Heart right ventricle (tissue), 16 donors: ENCODE measurements around the gene SH2D1A. TPM values are rescaled to one million over a fixed set of nuclear protein-coding genes. Genes with fewer than 3 reads are reported as not detected.
"Not testable (repeated sequence)": the region's sequence is repeated elsewhere in the genome, so short reads cannot be mapped to it uniquely, and the experiment has no call there.

Experiments used
- ATAC-seq, 8 donors: fragments of 200-7000 bp; cut with Tn5 transposase; one replicate each; pipeline ENCODE4 v1.9.1; 2020; ENCODE audit warnings: mild to moderate bottlenecking in 8 of 8, moderate library complexity in 8 of 8, moderate number of reproducible peaks in 1 of 8
- DNase-seq, 2 donors: peaks; one replicate each; pipeline ENCODE4 v3.0.0-alpha.2; 2020
- H3K27ac ChIP-seq, 10 donors: fragments of 200-600 bp; sonication (generic) in 2 of 10; one replicate each; pipeline versions ENCODE4 v1.5.0 to v1.8.0; 2020 to 2022; ENCODE audit warnings: mild to moderate bottlenecking in 3 of 10
- H3K27me3 ChIP-seq, 7 donors: fragments of 200-600 bp; one replicate each; pipeline ENCODE4 v1.8.0; 2021 to 2022; ENCODE audit warnings: mild to moderate bottlenecking in 2 of 7
- H3K36me3 ChIP-seq, 9 donors: fragments of 200-600 bp; sonication (generic) in 1 of 9; one replicate each; pipeline versions ENCODE4 v1.5.0 to v1.8.0; 2020 to 2022; ENCODE audit warnings: mild to moderate bottlenecking in 2 of 9
- H3K4me1 ChIP-seq, 9 donors: fragments of 200-600 bp; sonication (generic) in 1 of 9; one replicate each; pipeline versions ENCODE4 v1.5.0 to v1.8.0; 2020 to 2022; ENCODE audit warnings: mild to moderate bottlenecking in 4 of 9
- H3K4me3 ChIP-seq, 10 donors: fragments of 200-600 bp; sonication (generic) in 2 of 10; one replicate each; pipeline versions ENCODE4 v1.5.0 to v1.8.0; 2020 to 2022; ENCODE audit warnings: mild to moderate bottlenecking in 7 of 10, moderate library complexity in 2 of 10
- H3K9me3 ChIP-seq, 11 donors: fragments of 200-600 bp in 10 of 11; sonication (generic) in 2 of 11; one replicate each; pipeline versions ENCODE4 v1.5.0 to v1.8.0; 2013 to 2022; ENCODE audit warnings: mild to moderate bottlenecking in 2 of 11, control low read depth in 1 of 11, moderate library complexity in 1 of 11
- WGBS, 2 donors: extraction: QIAGEN DNeasy Blood & Tissue Kit; methylation state at CpG; one replicate each; pipeline ENCODE4 v1.1.7; 2013; ENCODE audit warnings: inconsistent platforms in 1 of 2; 5-methylcytosine and 5-hydroxymethylcytosine counted together
- intact Hi-C, 10 donors: fragments of 100-400 bp; cut with DNase I; formaldehyde crosslinking; loops; one replicate each; pipeline versions ENCODE4 v1.11.1 to v1.14.2; 2022
- polyA plus RNA-seq, 2 donors: library from polyadenylated mRNA; stranded (reverse); fragments of 200-250 nt; gene quantifications; one replicate each; pipeline ENCODE4 v1.2.3, GENCODE V29; 2013
- total RNA-seq, 10 donors: library from RNA; stranded (reverse); fragmentation: NEBNext Ultra II Directional in 3 of 10; extraction: Animal tissue kit (Norgen Biotek cat#: 25700) in 3 of 10; gene quantifications; one replicate each; pipeline versions ENCODE4 v1.2.1 to v1.2.4, GENCODE V29; 2021 to 2023
- TF ChIP-seq, protein P1 (sequence below), 9 donors: fragments of 200-600 bp; sonication (generic) in 2 of 9; IDR thresholded peaks; one replicate each; pipeline versions ENCODE4 v1.5.0 to v1.8.0; 2021 to 2022; ENCODE audit warnings: antibody characterized with exemption in 9 of 9, mild to moderate bottlenecking in 5 of 9, moderate library complexity in 1 of 9
- donor health status: Arrhythmogenic right ventricular cardiomyopathy.
- donor health status: ischemic (EF 13 %, LVEDD 7.1; RV severe dilation, severe dysfunction).
- donor health status: healthy with polysubstance abuse.
- donor health status: DM: no; HTN: yes; CAD: no.
- donor health status: DM: no; HTN: no; CAD: no.
- donor health status: ischemic (EF 25% LVEDD 6.9; RV normal size, moderate dysfunction).
- donor health status: ischemic (EF 25% LVEDD 5.7; RV mildly dilated, moderate dysfunction).
- donor health status: healthy.
- donor health status: DM: yes; HTN: yes; CAD: no.
- donor health status: Ischemic cardiomyopathy.
- donor health status: ischemic (EF 35%, LVEDD 5.7; RV mildly dilated, moderate dysfunction).
- donor health status: nonischemic (EF 11% LVEDD 7.7; RV severe dilation, severe dysfunction).
- donor health status: DM: yes; HTN: yes; CAD: no.
- donor health status: PGD.
- donor health status: ischemic (EF 29% LVEDD 5.4; RV normal size, mild dysfunction).
- donor health status: nonischemic (EF 23%, LVEDD 6.1; RV moderate dilation, normal function).

Gene SH2D1A
- total and polyA plus RNA-seq, 12 donors, result 0.03 to 1.6 (median 0.13) TPM; not detected in 5

DNA sequence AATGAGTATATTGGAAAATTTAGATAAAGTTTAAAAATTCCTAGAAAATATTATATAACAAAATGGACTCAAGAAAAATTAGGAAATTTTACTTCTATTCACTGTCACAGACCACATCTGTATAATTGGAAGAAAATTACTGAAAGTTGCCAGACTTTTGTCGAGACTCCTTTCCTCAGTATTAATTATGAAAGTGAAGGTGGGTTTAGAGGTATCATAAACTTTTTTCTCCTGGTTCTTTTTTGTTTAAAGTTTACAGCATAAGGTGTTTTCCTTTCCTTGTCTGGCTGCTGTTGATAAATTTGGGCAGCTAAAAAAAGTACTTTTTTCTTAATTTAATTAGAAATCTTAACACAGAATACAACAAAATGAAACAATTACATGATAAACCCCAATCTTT is 20.6 kb upstream of the SH2D1A start:
- ATAC-seq, result no peak
- no peak overlapping the region for H3K4me3 ChIP-seq
- no peaks in the 10 kb centered on the region for H3K36me3 ChIP-seq
- peaks cover 0 to 3% (median 0%) of the 10 kb centered on the region in 7 donors for H3K27me3 ChIP-seq
- no peak for DNase-seq
- no peaks in the 10 kb centered on the region for H3K9me3 ChIP-seq
- TF ChIP-seq, protein P1, sequence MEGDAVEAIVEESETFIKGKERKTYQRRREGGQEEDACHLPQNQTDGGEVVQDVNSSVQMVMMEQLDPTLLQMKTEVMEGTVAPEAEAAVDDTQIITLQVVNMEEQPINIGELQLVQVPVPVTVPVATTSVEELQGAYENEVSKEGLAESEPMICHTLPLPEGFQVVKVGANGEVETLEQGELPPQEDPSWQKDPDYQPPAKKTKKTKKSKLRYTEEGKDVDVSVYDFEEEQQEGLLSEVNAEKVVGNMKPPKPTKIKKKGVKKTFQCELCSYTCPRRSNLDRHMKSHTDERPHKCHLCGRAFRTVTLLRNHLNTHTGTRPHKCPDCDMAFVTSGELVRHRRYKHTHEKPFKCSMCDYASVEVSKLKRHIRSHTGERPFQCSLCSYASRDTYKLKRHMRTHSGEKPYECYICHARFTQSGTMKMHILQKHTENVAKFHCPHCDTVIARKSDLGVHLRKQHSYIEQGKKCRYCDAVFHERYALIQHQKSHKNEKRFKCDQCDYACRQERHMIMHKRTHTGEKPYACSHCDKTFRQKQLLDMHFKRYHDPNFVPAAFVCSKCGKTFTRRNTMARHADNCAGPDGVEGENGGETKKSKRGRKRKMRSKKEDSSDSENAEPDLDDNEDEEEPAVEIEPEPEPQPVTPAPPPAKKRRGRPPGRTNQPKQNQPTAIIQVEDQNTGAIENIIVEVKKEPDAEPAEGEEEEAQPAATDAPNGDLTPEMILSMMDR (IDR thresholded peaks at IDR 0.05), result no peak
- intact Hi-C loops, result no loop called here
- 69 to 85% methylated on average over 1 of the region's 1 CpG for WGBS, 2 donors
- H3K27ac ChIP-seq, result no peak overlapping the region
- H3K4me1 ChIP-seq, result no peaks in the 10 kb centered on the region

DNA sequence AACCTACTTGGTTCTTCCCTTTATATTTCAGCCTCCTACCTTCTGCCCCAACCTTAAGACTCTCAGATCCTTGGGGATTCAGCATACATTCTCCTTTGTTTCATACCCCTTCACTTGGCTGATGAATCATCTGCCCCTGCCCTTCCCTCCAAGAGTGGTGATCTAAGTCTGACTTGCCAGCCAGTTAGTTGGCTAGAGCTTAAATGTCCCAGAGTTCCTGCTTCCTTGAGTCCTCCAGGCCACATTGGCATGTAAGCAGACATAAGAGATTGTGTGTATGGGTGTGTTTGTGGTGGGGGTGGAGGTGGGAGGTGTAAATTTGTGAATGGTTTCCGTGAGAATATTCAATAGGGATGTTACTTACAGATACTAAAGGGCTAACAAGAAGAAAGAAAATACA is 17.6 kb upstream of the SH2D1A start:
- no peak overlapping the region for H3K4me3 ChIP-seq
- 79 to 95% methylated on average over 1 of the region's 1 CpG for WGBS, 2 donors
- DNase-seq (no peak), ATAC-seq (no peak)
- no peaks in the 10 kb centered on the region for H3K36me3 ChIP-seq
- H3K27me3 ChIP-seq, result peaks cover 0 to under 1% (median 0%) of the 10 kb centered on the region in 7 donors
- intact Hi-C loops, result no loop called here
- H3K9me3 ChIP-seq, result no peaks in the 10 kb centered on the region
- H3K4me1 ChIP-seq, result no peaks in the 10 kb centered on the region
- TF ChIP-seq, protein P1 (IDR thresholded peaks at IDR 0.05), result no peak
- H3K27ac ChIP-seq, result no peak overlapping the region

DNA sequence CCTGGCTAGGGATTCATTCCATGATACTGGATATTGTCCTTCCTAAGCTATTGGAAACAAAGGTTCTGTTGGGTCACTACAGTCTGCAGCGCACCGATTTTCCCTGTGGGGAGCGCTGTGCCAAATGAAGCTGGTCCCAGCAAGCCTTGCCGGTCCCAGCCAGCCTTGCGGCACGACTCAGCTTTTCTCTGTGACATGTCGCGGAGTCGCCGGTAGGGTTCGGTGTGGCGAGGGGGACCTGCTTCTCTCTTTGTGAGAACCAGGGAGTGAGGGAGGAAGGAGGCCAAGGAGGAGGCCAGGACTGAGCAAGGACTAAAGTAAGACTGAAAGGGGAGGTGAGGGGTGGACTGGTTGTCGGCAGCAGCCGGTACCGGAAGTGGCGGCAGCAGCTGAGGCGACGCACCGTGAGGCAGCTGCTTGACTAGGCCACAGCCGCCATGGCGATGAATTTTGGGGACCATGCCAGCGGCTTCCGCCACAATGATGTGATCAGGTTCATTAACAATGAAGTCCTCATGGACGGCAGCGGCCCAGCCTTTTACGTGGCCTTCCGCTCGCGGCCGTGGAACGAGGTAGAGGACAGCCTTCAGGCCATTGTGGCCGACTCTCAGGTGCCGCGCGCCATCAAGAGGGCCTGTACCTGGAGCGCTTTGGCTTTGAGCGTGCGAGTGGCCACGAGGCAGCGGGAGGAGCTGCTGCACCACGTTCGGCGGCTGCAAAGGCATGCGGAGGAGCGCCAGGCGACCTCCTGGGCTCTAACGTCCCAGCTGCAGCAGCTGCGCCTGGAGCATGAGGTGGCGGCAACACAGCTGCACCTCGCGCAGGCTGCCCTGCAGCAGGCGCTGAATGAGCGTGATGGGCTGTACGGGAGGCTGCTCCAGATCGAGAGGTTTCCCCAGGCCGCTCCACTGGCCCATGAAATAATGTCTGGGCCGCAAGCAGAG is 13.6 kb upstream of the SH2D1A start, which contains the start of gene TEX13D:
Gene TEX13D (plus strand): TSS at position 180 of the 944 bp plus-strand sequence. CDS start 258 bp downstream, at position 438.
- no peak for DNase-seq
- no peaks in the 10 kb centered on the region for H3K9me3 ChIP-seq
- no peaks in the 10 kb centered on the region for H3K36me3 ChIP-seq
- 95 to 98% methylated on average over 44 to 57 of the region's 57 CpGs for WGBS, 2 donors
- TF ChIP-seq, protein P1 (IDR thresholded peaks at IDR 0.05), result no peak
- H3K27ac ChIP-seq, result no peak within 1 kb of the TSS
- H3K4me1 ChIP-seq, result no peaks in the 10 kb centered on the region
- intact Hi-C loops, result no loop called here
- H3K4me3 ChIP-seq, result no peak within 1 kb of the TSS
- ATAC-seq, result no peak
- no peaks in the 10 kb centered on the region for H3K27me3 ChIP-seq

DNA sequence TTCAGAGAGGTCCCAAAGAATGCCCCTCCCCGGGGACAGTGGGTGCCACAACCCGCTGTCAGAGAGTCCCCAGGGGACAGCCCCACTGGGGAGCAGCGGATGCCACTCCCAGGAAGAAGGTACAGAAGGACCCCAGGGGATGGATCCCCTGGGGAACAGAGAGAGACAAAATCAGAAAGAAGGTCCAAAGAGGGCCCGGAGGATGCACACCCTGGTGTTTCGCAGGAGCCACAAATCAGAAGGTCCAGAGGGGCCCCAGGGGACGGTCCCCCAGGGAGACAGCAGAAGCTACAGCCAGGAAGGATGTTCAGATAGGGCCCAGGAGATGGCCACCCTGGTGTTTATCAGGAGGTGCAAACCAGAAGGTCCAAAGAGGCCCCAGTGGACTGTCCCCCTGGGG is 12.5 kb upstream of the SH2D1A start:
- Histone ChIP-seq H3K36me3 (no peaks in the 10 kb centered on the region), H3K27ac (no peak overlapping the region), H3K4me3 (no peak overlapping the region), H3K9me3 (no peaks in the 10 kb centered on the region), H3K4me1 (no peaks in the 10 kb centered on the region), H3K27me3 (no peaks in the 10 kb centered on the region)
- DNase-seq (no peak), ATAC-seq (no peak)
- TF ChIP-seq, protein P1 (IDR thresholded peaks at IDR 0.05), result no peak
- WGBS, 2 donors, result 87 to 93% methylated on average over 4 to 6 of the region's 6 CpGs
- intact Hi-C loops, result no loop called here

DNA sequence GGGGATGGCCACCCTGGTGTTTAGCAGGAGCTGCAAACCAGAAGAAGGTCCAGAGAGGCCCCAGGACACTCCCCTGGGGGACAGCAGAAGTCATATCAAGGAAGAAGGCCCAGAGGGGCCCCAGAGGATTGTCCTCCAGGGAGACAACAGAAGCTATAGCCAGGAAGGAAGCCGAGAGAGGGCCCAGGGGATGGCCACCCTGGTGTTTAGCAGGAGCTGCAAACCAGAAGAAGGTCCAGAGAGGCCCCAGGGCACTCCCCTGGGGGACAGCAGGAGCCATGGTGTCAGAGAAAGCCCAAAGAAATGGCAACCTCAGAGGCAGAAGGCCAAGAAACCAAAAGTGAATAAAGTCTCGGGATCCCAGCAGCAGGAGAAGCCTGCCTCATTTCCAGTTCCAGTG is 11.8 kb upstream of the SH2D1A start:
- WGBS, 2 donors, result 81 to 85% methylated on average over 2 of the region's 2 CpGs
- H3K9me3 ChIP-seq, intact Hi-C loops, DNase-seq, H3K36me3 ChIP-seq, H3K27me3 ChIP-seq, ATAC-seq, H3K4me3 ChIP-seq, H3K27ac ChIP-seq, H3K4me1 ChIP-seq: not testable (repeated sequence)
